GM12878 (cell line): ENCODE data around the gene PRCD. TPM values are rescaled to one million over a fixed set of nuclear protein-coding genes. Genes with fewer than 3 reads are reported as not detected.

Experiments
- ATF7 ChIP-seq: fragments of 450-650 bp; IDR thresholded peaks from 2 replicates; pipeline ENCODE4 v1.6.1; 2016; ENCODE audit warnings: low read depth, mild to moderate bottlenecking
- CREB1 ChIP-seq: IDR thresholded peaks from 2 replicates; pipeline ENCODE4 v1.6.1; 2012; ENCODE audit warnings: low read depth, mild to moderate bottlenecking, inconsistent platforms
- CTCF ChIP-seq, 3 experiments: IDR thresholded peaks in 2 of 3; conservative IDR thresholded peaks in 1 of 3; 2 replicates each; pipeline ENCODE4 v1.5.1; 2011; ENCODE audit warnings: low read depth in 3 of 3, low read length in 3 of 3, mild to moderate bottlenecking in 3 of 3, control low read depth in 2 of 3, moderate library complexity in 2 of 3, inconsistent platforms in 1 of 3, mixed read lengths in 1 of 3; ENCODE audit not compliant: control insufficient read depth in 2 of 3, insufficient read depth in 1 of 3; ENCODE audit errors: extremely low read depth in 1 of 3
- DPF2 ChIP-seq: fragments of 450-650 bp; IDR thresholded peaks from 2 replicates; pipeline ENCODE4 v1.6.1; 2017; ENCODE audit warnings: mild to moderate bottlenecking
- ESRRA ChIP-seq: IDR thresholded peaks from 2 replicates; pipeline ENCODE4 v1.6.1; 2012; ENCODE audit warnings: mild to moderate bottlenecking, low read length, improper control_type of control experiment
- ETV6 ChIP-seq, 2 experiments: fragments of 450-650 bp in 1 of 2; IDR thresholded peaks in 1 of 2; conservative IDR thresholded peaks in 1 of 2; 2 replicates each; pipeline ENCODE4 v1.6.1; 2014; ENCODE audit warnings: antibody characterized with exemption in 1 of 2, borderline replicate concordance in 1 of 2, low read depth in 1 of 2, mild to moderate bottlenecking in 1 of 2, moderate library complexity in 1 of 2
- FOXM1 ChIP-seq: IDR thresholded peaks from 2 replicates; pipeline ENCODE4 v1.6.1; 2012; ENCODE audit warnings: low read depth, mild to moderate bottlenecking, inconsistent platforms, low read length, moderate library complexity
- KLF5 ChIP-seq: fragments of 450-650 bp; IDR thresholded peaks from 2 replicates; pipeline ENCODE4 v1.6.1; 2014; ENCODE audit warnings: mild to moderate bottlenecking; ENCODE audit not compliant: partially characterized antibody
- NKRF ChIP-seq: fragments of 450-650 bp; conservative IDR thresholded peaks from 2 replicates; pipeline ENCODE4 v1.6.1; 2017; ENCODE audit warnings: mild to moderate bottlenecking, moderate library complexity
- PKNOX1 ChIP-seq: fragments of 450-650 bp; IDR thresholded peaks from 2 replicates; pipeline ENCODE4 v1.6.1; 2016; ENCODE audit warnings: mild to moderate bottlenecking
- SIX5 ChIP-seq: IDR thresholded peaks from 2 replicates; pipeline ENCODE4 v1.6.1; 2011; ENCODE audit warnings: mild to moderate bottlenecking, low read depth, low read length, moderate library complexity; ENCODE audit not compliant: severe bottlenecking
- SMAD5 ChIP-seq: IDR thresholded peaks from 2 replicates; pipeline ENCODE4 v1.6.1; 2016; ENCODE audit warnings: antibody characterized with exemption, low read depth
- SRF ChIP-seq, 2 experiments: IDR thresholded peaks; 2 replicates each; pipeline ENCODE4 v1.6.1; 2011; ENCODE audit warnings: low read depth in 2 of 2, low read length in 2 of 2, mild to moderate bottlenecking in 1 of 2, moderate library complexity in 1 of 2
- SUPT20H ChIP-seq: IDR thresholded peaks from 2 replicates; pipeline ENCODE4 v1.6.1; 2011; ENCODE audit warnings: low read depth, mild to moderate bottlenecking, low read length, moderate library complexity, borderline replicate concordance; ENCODE audit not compliant: control insufficient read depth
- TARDBP ChIP-seq: IDR thresholded peaks from 2 replicates; pipeline ENCODE4 v1.6.1; 2016; ENCODE audit warnings: borderline replicate concordance
- WRNIP1 ChIP-seq: IDR thresholded peaks from 2 replicates; pipeline ENCODE4 v1.6.1; 2011; ENCODE audit warnings: low read depth, low read length, improper control_type of control experiment, borderline replicate concordance
- ZBTB33 ChIP-seq: fragments of 450-650 bp; IDR thresholded peaks from 2 replicates; pipeline ENCODE4 v1.6.1; 2017; ENCODE audit warnings: mild to moderate bottlenecking
- ZBTB4 ChIP-seq: fragments of 450-650 bp; formaldehyde crosslinking; IDR thresholded peaks from 2 replicates; pipeline ENCODE4 v1.4.0; 2022; ENCODE audit warnings: mild to moderate bottlenecking, moderate library complexity
- ZNF24 ChIP-seq: fragments of 450-650 bp; IDR thresholded peaks from 2 replicates; pipeline ENCODE4 v1.6.1; 2017; ENCODE audit warnings: antibody characterized with exemption, mild to moderate bottlenecking
- polyA plus RNA-seq, 11 experiments: library from polyadenylated mRNA; depleted of rRNA in 4 of 11; unstranded in 6 of 11; stranded (reverse) in 5 of 11; fragments of >200 nt; fragmentation: Nextera tagmentation in 4 of 11; fragmentation: Illumina TruSeq in 1 of 11; extraction: Ambion mirVana in 4 of 11; extraction: Trizol in 1 of 11; gene quantifications; 1 replicate in 1 of 11; 2 replicates in 10 of 11; pipeline versions ENCODE4 v1.2.1 to v1.2.3, GENCODE V29; 2011 to 2016; ENCODE audit warnings: inconsistent platforms in 2 of 11, missing spikeins in 2 of 11, low read depth in 1 of 11
- total RNA-seq, 4 experiments: library from RNA; depleted of rRNA in 3 of 4; stranded (reverse); fragments of >200 nt in 3 of 4; fragmentation: Illumina TruSeq in 1 of 4; extraction: Trizol in 1 of 4; gene quantifications; 2 replicates each; pipeline versions ENCODE4 v1.2.1 to v1.2.3, GENCODE V29; 2013 to 2021

Gene PRCD
- total and polyA plus RNA-seq, 10 of the 15 experiments (the other 5 are each of a cell fraction or from before 2014, with no cell fraction given): 0.18 to 0.95 (median 0.34) TPM; not detected in 4

- TF ChIP-seq TARDBP (no peak), WRNIP1 (no peak), CTCF (IDR thresholded peaks at IDR 0.05 in 2 of 3, conservative IDR thresholded peaks at IDR 0.05 in 1 of 3; ENCODE audit: control insufficient read depth in 2 of 3, extremely low read depth in 1 of 3, insufficient read depth in 1 of 3, low read depth in 3 of 3, low read length in 3 of 3) (no peak), NKRF (peak; percentile 48; the same call in 1 of the 2 replicates), ESRRA (no peak), ZBTB33 (no peak), PKNOX1 (no peak), SIX5 (no peak), KLF5 (no peak), ZNF24 (0 out of 2 replicates have a peak, but pooled peaks have one; percentile 27), SMAD5 (no peak), ZBTB4 (CRISPR knock-in tag) (no peak), SUPT20H (no peak), DPF2 (peak; percentile 16; the same call in 1 of the 2 replicates), ATF7 (peak; percentile 33), CREB1 (peak; percentile 69; the same call in 1 of the 2 replicates), SRF (IDR thresholded peaks at IDR 0.05; ENCODE audit: low read depth in 2 of 2, low read length in 2 of 2) (no peak), FOXM1 (no peak), ETV6 (conservative IDR thresholded peaks at IDR 0.05 in 1 of 2, IDR thresholded peaks at IDR 0.05 in 1 of 2; ENCODE audit: borderline replicate concordance in 1 of 2, low read depth in 1 of 2) (peak in 1 of 2 experiments; percentile 52; a peak in 1 of 4 replicates)
Measured at GRCh38 chr17:76492989-76493501, 46.8 kb upstream of the PRCD start (continued).
